ENCODE data around the gene ADARB2.

GRCh38 chr10:1410469-1411395 is 326.6 kb downstream of the ADARB2 start:
- TF ChIP-seq, protein P1, sequence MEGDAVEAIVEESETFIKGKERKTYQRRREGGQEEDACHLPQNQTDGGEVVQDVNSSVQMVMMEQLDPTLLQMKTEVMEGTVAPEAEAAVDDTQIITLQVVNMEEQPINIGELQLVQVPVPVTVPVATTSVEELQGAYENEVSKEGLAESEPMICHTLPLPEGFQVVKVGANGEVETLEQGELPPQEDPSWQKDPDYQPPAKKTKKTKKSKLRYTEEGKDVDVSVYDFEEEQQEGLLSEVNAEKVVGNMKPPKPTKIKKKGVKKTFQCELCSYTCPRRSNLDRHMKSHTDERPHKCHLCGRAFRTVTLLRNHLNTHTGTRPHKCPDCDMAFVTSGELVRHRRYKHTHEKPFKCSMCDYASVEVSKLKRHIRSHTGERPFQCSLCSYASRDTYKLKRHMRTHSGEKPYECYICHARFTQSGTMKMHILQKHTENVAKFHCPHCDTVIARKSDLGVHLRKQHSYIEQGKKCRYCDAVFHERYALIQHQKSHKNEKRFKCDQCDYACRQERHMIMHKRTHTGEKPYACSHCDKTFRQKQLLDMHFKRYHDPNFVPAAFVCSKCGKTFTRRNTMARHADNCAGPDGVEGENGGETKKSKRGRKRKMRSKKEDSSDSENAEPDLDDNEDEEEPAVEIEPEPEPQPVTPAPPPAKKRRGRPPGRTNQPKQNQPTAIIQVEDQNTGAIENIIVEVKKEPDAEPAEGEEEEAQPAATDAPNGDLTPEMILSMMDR (IDR thresholded peaks at IDR 0.05) = no peak
- no peak for TF ChIP-seq POLR2A (IDR thresholded peaks at IDR 0.05)
